ENCODE measurements around the gene NRIP1.

Gene NRIP1
- 108 to 149 reads per million in 2 experiments for total RNA-seq

GRCh38 chr21:15064576-15065391, at the start of gene NRIP1:
TSS of gene NRIP1 (minus strand) at chr21:15065000. CDS start at chr21:14968192, 96,808 bp downstream.
- peak; percentile 75 for DNase-seq (ENCODE audit: low read depth)

- DNase-seq (ENCODE audit: low read depth) = no peak
Measured at GRCh38 chr21:15112858-15113257, 48.1 kb upstream of the NRIP1 start.

GRCh38 chr21:15108801-15109200, 44.0 kb upstream of the NRIP1 start:
- DNase-seq (ENCODE audit: low read depth) = no peak

GRCh38 chr21:15104470-15104869, 39.7 kb upstream of the NRIP1 start:
- DNase-seq (ENCODE audit: low read depth) = no peak

GRCh38 chr21:15098908-15099307, 34.1 kb upstream of the NRIP1 start:
- no peak for DNase-seq (ENCODE audit: low read depth)

GRCh38 chr21:15098181-15098580, 33.4 kb upstream of the NRIP1 start:
- no peak for DNase-seq (ENCODE audit: low read depth)

- no peak for DNase-seq (ENCODE audit: low read depth)
Measured at GRCh38 chr21:15097580-15097979, 32.8 kb upstream of the NRIP1 start.

- DNase-seq (ENCODE audit: low read depth) = no peak
Measured at GRCh38 chr21:15096146-15096545, 31.3 kb upstream of the NRIP1 start.

- no peak for DNase-seq (ENCODE audit: low read depth)
Measured at GRCh38 chr21:15095326-15095725, 30.5 kb upstream of the NRIP1 start.

GRCh38 chr21:15094706-15095105, 29.9 kb upstream of the NRIP1 start:
- no peak for DNase-seq (ENCODE audit: low read depth)

- no peak for DNase-seq (ENCODE audit: low read depth)
Measured at GRCh38 chr21:15093216-15093615, 28.4 kb upstream of the NRIP1 start.

- DNase-seq (ENCODE audit: low read depth) = no peak
Measured at GRCh38 chr21:15092745-15093144, 27.9 kb upstream of the NRIP1 start.

- DNase-seq (ENCODE audit: low read depth) = no peak
Measured at GRCh38 chr21:15090390-15090789, 25.6 kb upstream of the NRIP1 start.

GRCh38 chr21:15088488-15088887, 23.7 kb upstream of the NRIP1 start:
- no peak for DNase-seq (ENCODE audit: low read depth)

- no peak for DNase-seq (ENCODE audit: low read depth)
Measured at GRCh38 chr21:15084668-15085067, 19.9 kb upstream of the NRIP1 start.

GRCh38 chr21:15080526-15080925, 15.7 kb upstream of the NRIP1 start:
- no peak for DNase-seq (ENCODE audit: low read depth)

- DNase-seq (ENCODE audit: low read depth) = no peak
Measured at GRCh38 chr21:15079269-15079668, 14.5 kb upstream of the NRIP1 start.

- DNase-seq (ENCODE audit: low read depth) = no peak
Measured at GRCh38 chr21:15078180-15078579, 13.4 kb upstream of the NRIP1 start.

- no peak for DNase-seq (ENCODE audit: low read depth)
Measured at GRCh38 chr21:15077529-15078145, 12.8 kb upstream of the NRIP1 start.

- DNase-seq (ENCODE audit: low read depth) = no peak
Measured at GRCh38 chr21:15076730-15077129, 11.9 kb upstream of the NRIP1 start.

GRCh38 chr21:15071009-15071408, 6.2 kb upstream of the NRIP1 start:
- DNase-seq (ENCODE audit: low read depth) = no peak

GRCh38 chr21:15066123-15066575, 1.3 kb upstream of the NRIP1 start:
- DNase-seq (ENCODE audit: low read depth) = no peak

- peak; percentile 70 for DNase-seq (ENCODE audit: low read depth)
Measured at GRCh38 chr21:15065392-15066122, 757 bp upstream of the NRIP1 start.

Data from T follicular helper cell (primary cell).